ENCODE results near the gene SORCS2.

GRCh38 chr4:7206385-7206784 lies 14.0 kb downstream of the SORCS2 start:
- TF ChIP-seq CTCF (IDR thresholded peaks at IDR 0.05), result no peak
- TF ChIP-seq POLR2AphosphoS5 (IDR thresholded peaks at IDR 0.05), result no peak
- TF ChIP-seq POLR2A (IDR thresholded peaks at IDR 0.05), result no peak

Data from prostate gland (tissue), 2 donors.